ENCODE measurements around the gene H6PD. TPM values are rescaled to one million over a fixed set of nuclear protein-coding genes. Genes with fewer than 3 reads are reported as not detected.

H6PD gene
- total RNA-seq, 1 experiment from 2014 or later: 12.6 TPM

- peak; percentile 59 to 72 for DNase-seq (ENCODE audit: low read depth in 1 of 2, low spot score in 2 of 2)
- H3K9me3 ChIP-seq (replicated peaks): peaks cover 16% of the 10 kb centered on the region
Observed at GRCh38 chr1:9289090-9289534, 54.5 kb downstream of the H6PD start.

GRCh38 chr1:9289711-9290485 is 55.3 kb downstream of the H6PD start:
- H3K9me3 ChIP-seq (replicated peaks): peaks cover 16% of the 10 kb centered on the region
- H3K27ac ChIP-seq: no peak overlapping the region
- peaks cover 27% of the 10 kb centered on the region for H3K4me1 ChIP-seq (replicated peaks)
- H3K36me3 ChIP-seq: peaks cover 2% of the 10 kb centered on the region; the same call in 1 of the 2 replicates
- H3K27me3 ChIP-seq (replicated peaks): no peaks in the 10 kb centered on the region
- DNase-seq (ENCODE audit: low read depth in 1 of 2, low spot score in 2 of 2): no peak
- H3K4me3 ChIP-seq: no peak overlapping the region

More at GRCh38 chr1:9289090-9289534, 54.5 kb downstream of the H6PD start:
- H3K4me3 ChIP-seq: no peak overlapping the region
- H3K4me1 ChIP-seq (replicated peaks): peaks cover 22% of the 10 kb centered on the region
- H3K27me3 ChIP-seq (replicated peaks): no peaks in the 10 kb centered on the region
- H3K36me3 ChIP-seq: no peaks in the 10 kb centered on the region; the same call in 1 of the 2 replicates
- no peak overlapping the region for H3K27ac ChIP-seq

GRCh38 chr1:9291914-9292360 is 57.4 kb downstream of the H6PD start:
- Histone ChIP-seq H3K27me3 (replicated peaks) (no peaks in the 10 kb centered on the region), H3K36me3 (peaks cover 14% of the 10 kb centered on the region; the same call in 1 of the 2 replicates), H3K4me1 (replicated peaks) (peaks cover 39% of the 10 kb centered on the region), H3K4me3 (peak overlapping the region; percentile 86), H3K27ac (peak overlapping the region; percentile 19; the same call in 1 of the 2 replicates), H3K9me3 (replicated peaks) (peaks cover 16% of the 10 kb centered on the region)
- peak; percentile 65 to 67 for DNase-seq (ENCODE audit: low read depth in 1 of 2, low spot score in 2 of 2)

- peaks cover 10% of the 10 kb centered on the region for H3K9me3 ChIP-seq (replicated peaks)
- H3K27ac ChIP-seq: peak within 1 kb of the TSS; percentile 51
- H3K4me3 ChIP-seq: peak within 1 kb of the TSS; percentile 86
- DNase-seq (ENCODE audit: low read depth in 1 of 2, low spot score in 2 of 2): peak; percentile 46 to 78
- no peaks in the 10 kb centered on the region for H3K27me3 ChIP-seq (replicated peaks)
- H3K36me3 ChIP-seq: peaks cover 20% of the 10 kb centered on the region
- peaks cover 39% of the 10 kb centered on the region for H3K4me1 ChIP-seq (replicated peaks)
Observed at GRCh38 chr1:9292361-9293240, 58.0 kb downstream of the H6PD start, which contains the start of gene SPSB1. TSS of gene SPSB1 (plus strand) at chr1:9292894. CDS start at chr1:9355892, 62,998 bp downstream.

- H3K9me3 ChIP-seq (replicated peaks): peaks cover 5% of the 10 kb centered on the region
- H3K27ac ChIP-seq: peak overlapping the region; percentile 51
- DNase-seq (ENCODE audit: low read depth in 1 of 2, low spot score in 2 of 2): no peak
- peaks cover 24% of the 10 kb centered on the region for H3K36me3 ChIP-seq
- H3K4me3 ChIP-seq: peak overlapping the region; percentile 86
- no peaks in the 10 kb centered on the region for H3K27me3 ChIP-seq (replicated peaks)
- H3K4me1 ChIP-seq (replicated peaks): peaks cover 43% of the 10 kb centered on the region
Observed at GRCh38 chr1:9293241-9293532, 58.6 kb downstream of the H6PD start.

GRCh38 chr1:9293533-9294404 is 59.2 kb downstream of the H6PD start:
- H3K4me3 ChIP-seq: peak overlapping the region; percentile 86

GRCh38 chr1:9294405-9294773 is 59.8 kb downstream of the H6PD start:
- no peaks in the 10 kb centered on the region for H3K9me3 ChIP-seq (replicated peaks)
- H3K4me3 ChIP-seq: peak overlapping the region; percentile 86
- H3K27ac ChIP-seq: peak overlapping the region; percentile 51; the same call in 1 of the 2 replicates
- peaks cover 55% of the 10 kb centered on the region for H3K4me1 ChIP-seq (replicated peaks)
- peaks cover 24% of the 10 kb centered on the region for H3K36me3 ChIP-seq
- H3K27me3 ChIP-seq (replicated peaks): no peaks in the 10 kb centered on the region
- peak in 1 of 2 experiments; percentile 57 for DNase-seq (ENCODE audit: low read depth in 1 of 2, low spot score in 2 of 2)

More at GRCh38 chr1:9293533-9294404, 59.2 kb downstream of the H6PD start:
- Histone ChIP-seq H3K4me1 (replicated peaks) (peaks cover 49% of the 10 kb centered on the region), H3K36me3 (peaks cover 24% of the 10 kb centered on the region), H3K9me3 (replicated peaks) (peaks cover 4% of the 10 kb centered on the region), H3K27ac (peak overlapping the region; percentile 51), H3K27me3 (replicated peaks) (no peaks in the 10 kb centered on the region)
- peak in 1 of 2 experiments; percentile 56 for DNase-seq (ENCODE audit: low read depth in 1 of 2, low spot score in 2 of 2)

GRCh38 chr1:9294910-9295636 is 60.5 kb downstream of the H6PD start:
- Histone ChIP-seq H3K27ac (no peak overlapping the region; the same call in 1 of the 2 replicates), H3K27me3 (replicated peaks) (no peaks in the 10 kb centered on the region), H3K36me3 (peaks cover 24% of the 10 kb centered on the region), H3K4me3 (peak overlapping the region; percentile 86), H3K4me1 (replicated peaks) (peaks cover 62% of the 10 kb centered on the region), H3K9me3 (replicated peaks) (no peaks in the 10 kb centered on the region)
- peak in 1 of 2 experiments; percentile 50 for DNase-seq (ENCODE audit: low read depth in 1 of 2, low spot score in 2 of 2)

- H3K9me3 ChIP-seq (replicated peaks): no peaks in the 10 kb centered on the region
- H3K4me1 ChIP-seq (replicated peaks): peaks cover 64% of the 10 kb centered on the region
- H3K36me3 ChIP-seq: peaks cover 29% of the 10 kb centered on the region
- no peaks in the 10 kb centered on the region for H3K27me3 ChIP-seq (replicated peaks)
- no peak overlapping the region for H3K4me3 ChIP-seq
- H3K27ac ChIP-seq: no peak overlapping the region
- DNase-seq (ENCODE audit: low read depth in 1 of 2, low spot score in 2 of 2): no peak
Observed at GRCh38 chr1:9295884-9296283, 61.3 kb downstream of the H6PD start.

- Histone ChIP-seq H3K4me3 (no peak overlapping the region), H3K27me3 (replicated peaks) (no peaks in the 10 kb centered on the region), H3K27ac (no peak overlapping the region), H3K36me3 (peaks cover 38% of the 10 kb centered on the region), H3K4me1 (replicated peaks) (peaks cover 69% of the 10 kb centered on the region), H3K9me3 (replicated peaks) (no peaks in the 10 kb centered on the region)
- no peak for DNase-seq (ENCODE audit: low read depth in 1 of 2, low spot score in 2 of 2)
Observed at GRCh38 chr1:9296850-9297249, 62.3 kb downstream of the H6PD start.

GRCh38 chr1:9297831-9298230 is 63.3 kb downstream of the H6PD start:
- H3K4me1 ChIP-seq (replicated peaks): peaks cover 73% of the 10 kb centered on the region
- no peaks in the 10 kb centered on the region for H3K9me3 ChIP-seq (replicated peaks)
- peaks cover 42% of the 10 kb centered on the region for H3K36me3 ChIP-seq

GRCh38 chr1:9298282-9298681 is 63.7 kb downstream of the H6PD start:
- no peak for DNase-seq (ENCODE audit: low read depth in 1 of 2, low spot score in 2 of 2)
- Histone ChIP-seq H3K4me3 (no peak overlapping the region), H3K9me3 (replicated peaks) (no peaks in the 10 kb centered on the region), H3K27me3 (replicated peaks) (no peaks in the 10 kb centered on the region), H3K27ac (no peak overlapping the region), H3K4me1 (replicated peaks) (peaks cover 76% of the 10 kb centered on the region), H3K36me3 (peaks cover 42% of the 10 kb centered on the region)

More at GRCh38 chr1:9297831-9298230, 63.3 kb downstream of the H6PD start:
- H3K27ac ChIP-seq: no peak overlapping the region
- no peak for DNase-seq (ENCODE audit: low read depth in 1 of 2, low spot score in 2 of 2)
- H3K27me3 ChIP-seq (replicated peaks): no peaks in the 10 kb centered on the region
- no peak overlapping the region for H3K4me3 ChIP-seq

Measured in SJSA1 (cell line).